ENCODE results near the gene DNM3. TPM values are rescaled to one million over a fixed set of nuclear protein-coding genes. Genes with fewer than 3 reads are reported as not detected.
A peak's percentile ranks its signal among the peaks of the same experiment; 100 is the strongest.
"Not testable (repeated sequence)": the region's sequence is repeated elsewhere in the genome, so short reads cannot be mapped to it uniquely, and the experiment has no call there.

DNM3 gene
- total RNA-seq, 1 experiment from 2014 or later: 1.7 TPM

- DNase-seq (ENCODE audit: low read depth): peak; percentile 78
Measured at GRCh38 chr1:172277275-172277674, 436.0 kb downstream of the DNM3 start.

- no peak for DNase-seq (ENCODE audit: low read depth)
Measured at GRCh38 chr1:172277989-172278388, 436.7 kb downstream of the DNM3 start.

- peak; percentile 67 for DNase-seq (ENCODE audit: low read depth)
Measured at GRCh38 chr1:172278478-172278877, 437.2 kb downstream of the DNM3 start.

- peak; percentile 45 for DNase-seq (ENCODE audit: low read depth)
Measured at GRCh38 chr1:172279939-172280636, 438.8 kb downstream of the DNM3 start.

GRCh38 chr1:172283766-172284165 is 442.5 kb downstream of the DNM3 start:
- no peak for DNase-seq (ENCODE audit: low read depth)

- DNase-seq (ENCODE audit: low read depth): peak; percentile 99
Measured at GRCh38 chr1:172286629-172287076, 445.4 kb downstream of the DNM3 start.

- peak; percentile 79 for DNase-seq (ENCODE audit: low read depth)
Measured at GRCh38 chr1:172287208-172287607, 445.9 kb downstream of the DNM3 start.

GRCh38 chr1:172288581-172288980 is 447.3 kb downstream of the DNM3 start:
- DNase-seq (ENCODE audit: low read depth): peak; percentile 26

GRCh38 chr1:172289448-172289847 is 448.1 kb downstream of the DNM3 start:
- no peak for DNase-seq (ENCODE audit: low read depth)

- no peak for DNase-seq (ENCODE audit: low read depth)
Measured at GRCh38 chr1:172292840-172293239, 451.5 kb downstream of the DNM3 start.

- no peak for DNase-seq (ENCODE audit: low read depth)
Measured at GRCh38 chr1:172293429-172293828, 452.1 kb downstream of the DNM3 start.

- DNase-seq (ENCODE audit: low read depth): peak; percentile 88
Measured at GRCh38 chr1:172298141-172298540, 456.8 kb downstream of the DNM3 start.

GRCh38 chr1:172298911-172299310 is 457.6 kb downstream of the DNM3 start:
- DNase-seq (ENCODE audit: low read depth): no peak

GRCh38 chr1:172299515-172299914 is 458.2 kb downstream of the DNM3 start:
- DNase-seq (ENCODE audit: low read depth): no peak

- DNase-seq (ENCODE audit: low read depth): not testable (repeated sequence)
Measured at GRCh38 chr1:172307508-172307907, 466.2 kb downstream of the DNM3 start.

GRCh38 chr1:172308142-172308541 is 466.8 kb downstream of the DNM3 start:
- DNase-seq (ENCODE audit: low read depth): no peak

- no peak for DNase-seq (ENCODE audit: low read depth)
Measured at GRCh38 chr1:172308577-172308976, 467.3 kb downstream of the DNM3 start.

- DNase-seq (ENCODE audit: low read depth): peak; percentile 65
Measured at GRCh38 chr1:172320733-172321132, 479.4 kb downstream of the DNM3 start.

GRCh38 chr1:172321451-172321850 is 480.2 kb downstream of the DNM3 start:
- DNase-seq (ENCODE audit: low read depth): peak; percentile 85

- peak; percentile 98 for DNase-seq (ENCODE audit: low read depth)
Measured at GRCh38 chr1:172322219-172323061, 481.1 kb downstream of the DNM3 start.

- no peak for DNase-seq (ENCODE audit: low read depth)
Measured at GRCh38 chr1:172323686-172324085, 482.4 kb downstream of the DNM3 start.

GRCh38 chr1:172324086-172324485 is 482.8 kb downstream of the DNM3 start:
- DNase-seq (ENCODE audit: low read depth): no peak

- no peak for DNase-seq (ENCODE audit: low read depth)
Measured at GRCh38 chr1:172324761-172325160, 483.5 kb downstream of the DNM3 start.
